Heart left ventricle (tissue), 13 donors: ENCODE results near the gene FOXN3.

ENCODE experiments used
- CTCF ChIP-seq, 12 donors: fragments of 200-600 bp; sonication (generic) in 4 of 12; IDR thresholded peaks; one replicate each; pipeline versions ENCODE4 v1.5.0 to v1.8.0; 2018 to 2022; ENCODE audit warnings: antibody characterized with exemption in 12 of 12, mild to moderate bottlenecking in 5 of 12
- POLR2A ChIP-seq, 2 donors: fragments of 450-650 bp; IDR thresholded peaks; one replicate each; pipeline ENCODE4 v1.6.1; 2017; ENCODE audit warnings: antibody characterized with exemption in 2 of 2, mild to moderate bottlenecking in 2 of 2, moderate library complexity in 2 of 2
- donor health status: ischemic (EF 13 %, LVEDD 7.1; RV severe dilation, severe dysfunction).
- donor health status: DM: no; HTN: yes; CAD: no.
- donor health status: DM: no; HTN: no; CAD: no.
- donor health status: ischemic (EF 25% LVEDD 6.9; RV normal size, moderate dysfunction).
- donor health status: ischemic (EF 25% LVEDD 5.7; RV mildly dilated, moderate dysfunction).
- donor health status: ischemic (EF 35%, LVEDD 5.7; RV mildly dilated, moderate dysfunction).
- donor health status: nonischemic (EF 11% LVEDD 7.7; RV severe dilation, severe dysfunction).
- donor health status: DM: yes; HTN: yes; CAD: no.
- donor health status: PGD.
- donor health status: ischemic (EF 29% LVEDD 5.4; RV normal size, mild dysfunction).
- donor health status: nonischemic (EF 23%, LVEDD 6.1; RV moderate dilation, normal function).

DNA sequence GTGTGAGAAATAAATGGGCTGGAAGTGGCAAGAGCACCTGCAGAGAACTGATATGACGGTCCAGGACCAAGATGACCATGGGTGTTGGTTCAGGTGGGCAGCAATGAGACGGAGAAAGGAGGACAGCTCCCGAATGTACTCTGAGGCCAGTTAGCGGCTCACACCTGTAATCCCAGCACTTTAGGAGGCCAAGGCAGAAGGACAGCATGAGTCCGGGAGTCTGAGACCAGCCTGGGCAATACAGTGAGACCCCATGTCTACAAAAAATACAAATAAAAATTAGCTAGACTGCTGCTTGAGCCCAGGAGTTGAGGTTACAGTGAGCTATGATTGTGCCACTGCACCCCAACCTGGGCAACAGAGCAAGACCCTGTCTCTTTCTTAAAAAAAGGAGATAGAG lies 60.1 kb downstream of the FOXN3 start:
- no peak for TF ChIP-seq CTCF (IDR thresholded peaks at IDR 0.05)
- TF ChIP-seq POLR2A (IDR thresholded peaks at IDR 0.05): no peak
